HL-60 (cell line): ENCODE measurements around the gene VWA1.

Source experiments
- DNase-seq, 2 experiments: peaks; one replicate each; pipeline ENCODE4 v3.0.0-alpha.2; 2010 to 2020; ENCODE audit warnings: low read depth in 1 of 2, low spot score in 1 of 2
- H3K27ac ChIP-seq: fragments of 250-450 bp; sonication (Bioruptor Pico); replicated peaks from 2 replicates; pipeline ENCODE4 v1.5.1; 2020; ENCODE audit warnings: mild to moderate bottlenecking, moderate library complexity
- H3K27me3 ChIP-seq: fragments of 250-450 bp; sonication (Bioruptor Pico); 2 replicates; pipeline ENCODE4 v1.5.1; 2021; ENCODE audit warnings: mild to moderate bottlenecking, moderate library complexity; ENCODE audit not compliant: insufficient read depth, poor library complexity, severe bottlenecking
- H3K4me3 ChIP-seq: replicated peaks from 2 replicates; pipeline ENCODE4 v1.5.1; 2011; ENCODE audit warnings: mild to moderate bottlenecking, control low read depth, low read length; ENCODE audit not compliant: insufficient read depth
- GABPA ChIP-seq: IDR thresholded peaks from 2 replicates; pipeline ENCODE4 v1.6.1; 2012; ENCODE audit warnings: low read depth
- POLR2AphosphoS5 ChIP-seq: IDR thresholded peaks from 2 replicates; pipeline ENCODE4 v1.6.1; 2012; ENCODE audit warnings: low read depth
- SPI1 ChIP-seq: IDR thresholded peaks from 2 replicates; pipeline ENCODE4 v1.6.1; 2012; ENCODE audit warnings: low read depth, mild to moderate bottlenecking, borderline replicate concordance
- TF ChIP-seq, protein P1 (sequence below): IDR thresholded peaks from 2 replicates; pipeline ENCODE4 v1.6.1; 2012; ENCODE audit warnings: low read depth; ENCODE audit not compliant: insufficient replicate concordance
- TF ChIP-seq, protein P2 (sequence below): IDR thresholded peaks from one replicate; pipeline ENCODE4 v1.5.1; 2011; ENCODE audit warnings: low read length, control low read depth, inconsistent platforms; ENCODE audit not compliant: insufficient read depth

The VWA1 gene

GRCh38 chr1:1424707-1425106 lies 10.8 kb upstream of the VWA1 start:
- DNase-seq = no peak
- peaks cover 24% of the 10 kb centered on the region for H3K27me3 ChIP-seq
- no peak overlapping the region for H3K4me3 ChIP-seq
- no peak overlapping the region for H3K27ac ChIP-seq
- TF ChIP-seq, protein P1, sequence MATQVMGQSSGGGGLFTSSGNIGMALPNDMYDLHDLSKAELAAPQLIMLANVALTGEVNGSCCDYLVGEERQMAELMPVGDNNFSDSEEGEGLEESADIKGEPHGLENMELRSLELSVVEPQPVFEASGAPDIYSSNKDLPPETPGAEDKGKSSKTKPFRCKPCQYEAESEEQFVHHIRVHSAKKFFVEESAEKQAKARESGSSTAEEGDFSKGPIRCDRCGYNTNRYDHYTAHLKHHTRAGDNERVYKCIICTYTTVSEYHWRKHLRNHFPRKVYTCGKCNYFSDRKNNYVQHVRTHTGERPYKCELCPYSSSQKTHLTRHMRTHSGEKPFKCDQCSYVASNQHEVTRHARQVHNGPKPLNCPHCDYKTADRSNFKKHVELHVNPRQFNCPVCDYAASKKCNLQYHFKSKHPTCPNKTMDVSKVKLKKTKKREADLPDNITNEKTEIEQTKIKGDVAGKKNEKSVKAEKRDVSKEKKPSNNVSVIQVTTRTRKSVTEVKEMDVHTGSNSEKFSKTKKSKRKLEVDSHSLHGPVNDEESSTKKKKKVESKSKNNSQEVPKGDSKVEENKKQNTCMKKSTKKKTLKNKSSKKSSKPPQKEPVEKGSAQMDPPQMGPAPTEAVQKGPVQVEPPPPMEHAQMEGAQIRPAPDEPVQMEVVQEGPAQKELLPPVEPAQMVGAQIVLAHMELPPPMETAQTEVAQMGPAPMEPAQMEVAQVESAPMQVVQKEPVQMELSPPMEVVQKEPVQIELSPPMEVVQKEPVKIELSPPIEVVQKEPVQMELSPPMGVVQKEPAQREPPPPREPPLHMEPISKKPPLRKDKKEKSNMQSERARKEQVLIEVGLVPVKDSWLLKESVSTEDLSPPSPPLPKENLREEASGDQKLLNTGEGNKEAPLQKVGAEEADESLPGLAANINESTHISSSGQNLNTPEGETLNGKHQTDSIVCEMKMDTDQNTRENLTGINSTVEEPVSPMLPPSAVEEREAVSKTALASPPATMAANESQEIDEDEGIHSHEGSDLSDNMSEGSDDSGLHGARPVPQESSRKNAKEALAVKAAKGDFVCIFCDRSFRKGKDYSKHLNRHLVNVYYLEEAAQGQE = no peak
- no peak for TF ChIP-seq SPI1
- no peak for TF ChIP-seq GABPA
- TF ChIP-seq, protein P2, sequence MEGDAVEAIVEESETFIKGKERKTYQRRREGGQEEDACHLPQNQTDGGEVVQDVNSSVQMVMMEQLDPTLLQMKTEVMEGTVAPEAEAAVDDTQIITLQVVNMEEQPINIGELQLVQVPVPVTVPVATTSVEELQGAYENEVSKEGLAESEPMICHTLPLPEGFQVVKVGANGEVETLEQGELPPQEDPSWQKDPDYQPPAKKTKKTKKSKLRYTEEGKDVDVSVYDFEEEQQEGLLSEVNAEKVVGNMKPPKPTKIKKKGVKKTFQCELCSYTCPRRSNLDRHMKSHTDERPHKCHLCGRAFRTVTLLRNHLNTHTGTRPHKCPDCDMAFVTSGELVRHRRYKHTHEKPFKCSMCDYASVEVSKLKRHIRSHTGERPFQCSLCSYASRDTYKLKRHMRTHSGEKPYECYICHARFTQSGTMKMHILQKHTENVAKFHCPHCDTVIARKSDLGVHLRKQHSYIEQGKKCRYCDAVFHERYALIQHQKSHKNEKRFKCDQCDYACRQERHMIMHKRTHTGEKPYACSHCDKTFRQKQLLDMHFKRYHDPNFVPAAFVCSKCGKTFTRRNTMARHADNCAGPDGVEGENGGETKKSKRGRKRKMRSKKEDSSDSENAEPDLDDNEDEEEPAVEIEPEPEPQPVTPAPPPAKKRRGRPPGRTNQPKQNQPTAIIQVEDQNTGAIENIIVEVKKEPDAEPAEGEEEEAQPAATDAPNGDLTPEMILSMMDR = no peak
- no peak for TF ChIP-seq POLR2AphosphoS5

GRCh38 chr1:1425426-1425752 lies 10.1 kb upstream of the VWA1 start:
- peaks cover 28% of the 10 kb centered on the region for H3K27me3 ChIP-seq
- H3K27ac ChIP-seq = no peak overlapping the region
- TF ChIP-seq, protein P1 = no peak
- TF ChIP-seq, protein P2 = no peak
- TF ChIP-seq POLR2AphosphoS5 = no peak
- TF ChIP-seq SPI1 = no peak
- TF ChIP-seq GABPA = no peak
- no peak for DNase-seq
- no peak overlapping the region for H3K4me3 ChIP-seq

- TF ChIP-seq, protein P1 = no peak
- TF ChIP-seq POLR2AphosphoS5 = no peak
- no peak for TF ChIP-seq SPI1
- TF ChIP-seq, protein P2 = no peak
- Histone ChIP-seq H3K27me3 (peaks cover 28% of the 10 kb centered on the region), H3K4me3 (no peak overlapping the region), H3K27ac (no peak overlapping the region)
- DNase-seq = no peak
Measured at GRCh38 chr1:1425753-1426495, 9.6 kb upstream of the VWA1 start.
